ENCODE data around the gene IKZF4.

- no peak for TF ChIP-seq CTCF (conservative IDR thresholded peaks at IDR 0.05 in 1 of 2, IDR thresholded peaks at IDR 0.05 in 1 of 2; ENCODE audit: low read depth in 1 of 2, low read length in 2 of 2)
- TF ChIP-seq EZH2 (IDR thresholded peaks at IDR 0.05; ENCODE audit: low read length, missing control alignments): no peak
Observed at GRCh38 chr12:56061982-56062381, 41.1 kb downstream of the IKZF4 start.
